ENCODE measurements around the gene GDF15. TPM values are rescaled to one million over a fixed set of nuclear protein-coding genes. Genes with fewer than 3 reads are reported as not detected.

GDF15 gene
- total and polyA plus RNA-seq, 2 experiments from 2014 or later = 27.7 to 36.0 TPM

- no peak overlapping the region for H3K27ac ChIP-seq
Measured at GRCh38 chr19:18384775-18385174, 1.2 kb upstream of the GDF15 start.

DNA sequence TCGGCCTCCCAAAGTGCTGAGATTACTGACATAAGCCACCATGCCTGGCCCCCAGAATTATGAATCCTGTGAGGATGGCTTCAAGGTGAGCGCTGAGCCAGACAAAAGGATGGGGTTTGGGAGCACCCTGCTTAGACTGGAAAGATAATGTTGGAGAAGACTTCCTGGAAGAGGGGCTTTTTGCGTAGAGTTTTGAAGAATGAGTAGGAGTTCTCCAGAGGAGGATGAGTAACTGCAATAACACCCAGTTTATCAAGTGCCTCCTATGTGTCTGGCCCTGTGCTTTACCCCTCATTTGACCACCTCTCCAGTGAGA is 641 bp upstream of the GDF15 start:
- Histone ChIP-seq H3K4me1 (ENCODE audit: insufficient read depth) (peaks cover 5% of the 10 kb centered on the region), H4K20me1 (ENCODE audit: insufficient read depth) (no peaks in the 10 kb centered on the region), H3K4me2 (ENCODE audit: unreplicated experiment) (no peak overlapping the region), H3K27ac (no peak overlapping the region), H3K4me3 (no peak overlapping the region), H3K27me3 (replicated peaks; ENCODE audit: insufficient read depth) (no peaks in the 10 kb centered on the region), H3K9ac (no peak overlapping the region), H3K79me2 (ENCODE audit: insufficient read depth) (no peaks in the 10 kb centered on the region), H2AFZ (no peak overlapping the region), H3K9me2 (ENCODE audit: insufficient read depth) (no peaks in the 10 kb centered on the region), H3K36me3 (ENCODE audit: low read depth) (no peaks in the 10 kb centered on the region), H3F3A (ENCODE audit: insufficient read depth) (0 out of 2 replicates have a peak, but pooled peaks cover 4% of the 10 kb centered on the region), H3K9me3 (ENCODE audit: low read depth) (no peaks in the 10 kb centered on the region)
- no peak for TF ChIP-seq EZH2phosphoT487 (IDR thresholded peaks at IDR 0.05; ENCODE audit: insufficient read depth, low read depth)
- no peak for TF ChIP-seq EZH2 (IDR thresholded peaks at IDR 0.05; ENCODE audit: insufficient read depth, poor library complexity, severe bottlenecking)
- WGBS, 2 experiments (ENCODE audit: low coverage in 1 of 2, low lambda C conversion rate in 2 of 2, missing lambda C conversion rate in 2 of 2) = 92 to 100% methylated on average over 3 of the region's 3 CpGs
- DNase-seq = no peak
- in situ Hi-C loops (cut with MboI) = no loop called here

More at GRCh38 chr19:18384775-18385174, 1.2 kb upstream of the GDF15 start:
- Histone ChIP-seq H3K9me2 (ENCODE audit: insufficient read depth) (no peaks in the 10 kb centered on the region), H3K4me3 (no peak overlapping the region), H3K27me3 (replicated peaks; ENCODE audit: insufficient read depth) (no peaks in the 10 kb centered on the region), H4K20me1 (ENCODE audit: insufficient read depth) (no peaks in the 10 kb centered on the region), H3K9ac (no peak overlapping the region), H3K36me3 (ENCODE audit: low read depth) (no peaks in the 10 kb centered on the region), H3F3A (ENCODE audit: insufficient read depth) (peaks cover 7% of the 10 kb centered on the region; the same call in 1 of the 2 replicates), H2AFZ (no peak overlapping the region), H3K4me1 (ENCODE audit: insufficient read depth) (peaks cover 9% of the 10 kb centered on the region), H3K4me2 (ENCODE audit: unreplicated experiment) (no peak overlapping the region), H3K9me3 (ENCODE audit: low read depth) (no peaks in the 10 kb centered on the region), H3K79me2 (ENCODE audit: insufficient read depth) (no peaks in the 10 kb centered on the region)
- 81 to 82% methylated on average over 7 of the region's 7 CpGs for WGBS, 2 experiments (ENCODE audit: low coverage in 1 of 2, low lambda C conversion rate in 2 of 2, missing lambda C conversion rate in 2 of 2)
- TF ChIP-seq EZH2phosphoT487 (IDR thresholded peaks at IDR 0.05; ENCODE audit: insufficient read depth, low read depth) = no peak
- TF ChIP-seq EZH2 (IDR thresholded peaks at IDR 0.05; ENCODE audit: insufficient read depth, poor library complexity, severe bottlenecking) = no peak
- in situ Hi-C loops (cut with MboI) = no loop called here
- no peak for DNase-seq

DNA sequence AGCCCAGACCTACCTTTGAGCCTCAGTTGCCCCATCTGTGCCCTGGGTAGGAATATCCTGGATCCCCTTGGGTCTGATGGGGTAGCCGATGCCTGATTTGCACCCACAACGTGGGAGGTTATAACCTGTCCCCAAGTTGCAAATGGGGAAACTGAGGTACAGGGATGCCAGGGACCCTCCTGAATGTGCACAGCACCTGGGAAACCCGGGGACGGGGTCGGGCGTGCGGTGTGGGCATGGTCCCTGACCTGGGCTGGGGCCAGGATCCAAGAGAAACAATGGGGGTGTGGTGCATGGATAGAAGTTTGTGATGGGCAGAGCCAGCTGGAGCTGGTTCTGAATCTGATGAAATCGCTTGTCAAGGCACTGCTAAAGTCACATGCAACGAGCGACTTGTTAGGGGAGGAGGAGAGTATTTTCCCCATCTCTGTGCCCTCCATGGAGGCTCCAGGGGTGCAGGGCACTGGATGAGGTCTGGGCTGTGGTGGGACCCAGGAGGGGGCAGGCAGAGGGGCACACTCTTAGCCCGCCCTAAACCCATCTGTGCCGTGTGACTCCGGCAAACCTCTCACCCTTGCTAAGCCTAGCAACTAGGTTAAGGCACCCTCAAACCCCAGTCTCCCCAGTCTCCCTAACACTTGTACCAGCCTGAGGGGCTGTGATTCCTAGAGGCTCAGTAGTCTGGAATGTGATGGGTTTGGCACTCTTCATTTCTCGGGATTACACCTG is 749 bp downstream of the GDF15 start:
- no peaks in the 10 kb centered on the region for H4K20me1 ChIP-seq (ENCODE audit: insufficient read depth)
- H3K27ac ChIP-seq = peak overlapping the region; percentile 54
- H3F3A ChIP-seq (ENCODE audit: insufficient read depth) = no peaks in the 10 kb centered on the region
- no peaks in the 10 kb centered on the region; the same call in 1 of the 2 replicates for H3K4me1 ChIP-seq (ENCODE audit: insufficient read depth)
- peak overlapping the region; percentile 84 for H3K9ac ChIP-seq
- in situ Hi-C loops (cut with MboI) = no loop called here
- no peaks in the 10 kb centered on the region for H3K36me3 ChIP-seq (ENCODE audit: low read depth)
- peak; percentile 77 for DNase-seq
- peak overlapping the region; percentile 89 for H3K4me2 ChIP-seq (ENCODE audit: unreplicated experiment)
- H3K4me3 ChIP-seq = peak overlapping the region; percentile 75
- TF ChIP-seq EZH2 (IDR thresholded peaks at IDR 0.05; ENCODE audit: insufficient read depth, poor library complexity, severe bottlenecking) (no peak), EZH2phosphoT487 (IDR thresholded peaks at IDR 0.05; ENCODE audit: insufficient read depth, low read depth) (no peak)
- no peaks in the 10 kb centered on the region for H3K27me3 ChIP-seq (replicated peaks; ENCODE audit: insufficient read depth)
- H2AFZ ChIP-seq = peak overlapping the region; percentile 53
- WGBS, 2 experiments (ENCODE audit: low coverage in 1 of 2, low lambda C conversion rate in 2 of 2, missing lambda C conversion rate in 2 of 2) = 22 to 24% methylated on average over 14 of the region's 14 CpGs
- H3K9me3 ChIP-seq (ENCODE audit: low read depth) = no peaks in the 10 kb centered on the region
- H3K79me2 ChIP-seq (ENCODE audit: insufficient read depth) = no peaks in the 10 kb centered on the region
- no peaks in the 10 kb centered on the region for H3K9me2 ChIP-seq (ENCODE audit: insufficient read depth)

DNA sequence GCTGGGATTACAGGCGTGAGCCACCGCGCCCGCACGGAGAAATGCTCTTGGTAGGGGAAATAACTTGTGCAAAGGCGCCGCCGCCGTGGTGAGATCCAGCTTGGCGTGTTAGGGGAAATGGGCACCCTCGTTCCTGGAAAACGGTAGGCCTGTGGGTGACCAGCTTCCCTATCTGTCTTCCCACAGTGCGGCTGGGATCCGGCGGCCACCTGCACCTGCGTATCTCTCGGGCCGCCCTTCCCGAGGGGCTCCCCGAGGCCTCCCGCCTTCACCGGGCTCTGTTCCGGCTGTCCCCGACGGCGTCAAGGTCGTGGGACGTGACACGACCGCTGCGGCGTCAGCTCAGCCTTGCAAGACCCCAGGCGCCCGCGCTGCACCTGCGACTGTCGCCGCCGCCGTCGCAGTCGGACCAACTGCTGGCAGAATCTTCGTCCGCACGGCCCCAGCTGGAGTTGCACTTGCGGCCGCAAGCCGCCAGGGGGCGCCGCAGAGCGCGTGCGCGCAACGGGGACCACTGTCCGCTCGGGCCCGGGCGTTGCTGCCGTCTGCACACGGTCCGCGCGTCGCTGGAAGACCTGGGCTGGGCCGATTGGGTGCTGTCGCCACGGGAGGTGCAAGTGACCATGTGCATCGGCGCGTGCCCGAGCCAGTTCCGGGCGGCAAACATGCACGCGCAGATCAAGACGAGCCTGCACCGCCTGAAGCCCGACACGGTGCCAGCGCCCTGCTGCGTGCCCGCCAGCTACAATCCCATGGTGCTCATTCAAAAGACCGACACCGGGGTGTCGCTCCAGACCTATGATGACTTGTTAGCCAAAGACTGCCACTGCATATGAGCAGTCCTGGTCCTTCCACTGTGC is 2.4 kb downstream of the GDF15 start:
- no peaks in the 10 kb centered on the region for H3K9me2 ChIP-seq (ENCODE audit: insufficient read depth)
- no peak overlapping the region for H2AFZ ChIP-seq
- no peaks in the 10 kb centered on the region; the same call in 1 of the 2 replicates for H3K4me1 ChIP-seq (ENCODE audit: insufficient read depth)
- H3K4me2 ChIP-seq (ENCODE audit: unreplicated experiment) = peak overlapping the region; percentile 89
- WGBS, 2 experiments (ENCODE audit: low coverage in 1 of 2, low lambda C conversion rate in 2 of 2, missing lambda C conversion rate in 2 of 2) = 16% methylated on average over 84 to 86 of the region's 86 CpGs
- H3K27me3 ChIP-seq (replicated peaks; ENCODE audit: insufficient read depth) = no peaks in the 10 kb centered on the region
- in situ Hi-C loops (cut with MboI) = no loop called here
- peak overlapping the region; percentile 75 for H3K4me3 ChIP-seq
- no peaks in the 10 kb centered on the region for H3K36me3 ChIP-seq (ENCODE audit: low read depth)
- no peak overlapping the region; the same call in 1 of the 2 replicates for H3K9ac ChIP-seq
- DNase-seq = peak; percentile 84
- TF ChIP-seq EZH2phosphoT487 (IDR thresholded peaks at IDR 0.05; ENCODE audit: insufficient read depth, low read depth) (no peak), EZH2 (IDR thresholded peaks at IDR 0.05; ENCODE audit: insufficient read depth, poor library complexity, severe bottlenecking) (no peak)
- H3K79me2 ChIP-seq (ENCODE audit: insufficient read depth) = no peaks in the 10 kb centered on the region
- H3F3A ChIP-seq (ENCODE audit: insufficient read depth) = no peaks in the 10 kb centered on the region
- no peaks in the 10 kb centered on the region for H3K9me3 ChIP-seq (ENCODE audit: low read depth)
- no peak overlapping the region for H3K27ac ChIP-seq
- no peaks in the 10 kb centered on the region for H4K20me1 ChIP-seq (ENCODE audit: insufficient read depth)

Measured in GM23248 (cell line).